ENCODE measurements around the gene CNTF. TPM values are rescaled to one million over a fixed set of nuclear protein-coding genes. Genes with fewer than 3 reads are reported as not detected.
A peak's percentile ranks its signal among the peaks of the same experiment; 100 is the strongest.

The CNTF gene
- polyA plus RNA-seq, 4 donors, result 0.63 to 0.78 TPM; not detected in 2

DNA sequence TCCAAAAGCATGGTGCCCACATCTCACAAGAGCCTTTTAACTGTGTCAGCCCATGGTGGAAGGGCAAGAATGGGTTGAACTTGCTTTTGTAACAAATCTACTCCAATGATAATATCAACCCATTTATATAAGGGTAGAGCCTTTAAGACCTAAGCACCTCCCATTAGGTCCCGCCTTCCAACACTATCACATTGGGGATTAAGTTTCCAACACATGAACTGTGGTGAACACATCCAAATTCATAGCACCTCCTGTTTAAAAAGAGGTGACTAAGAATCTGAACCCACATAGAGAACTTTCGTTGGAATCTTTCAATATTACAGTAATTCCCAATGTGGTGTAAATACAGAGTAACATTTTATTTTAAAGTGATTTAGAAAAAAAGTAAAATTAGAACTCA is 9.2 kb upstream of the CNTF start:
- no peaks in the 10 kb centered on the region for H3K27me3 ChIP-seq (ENCODE audit: control insufficient read depth in 3 of 3, insufficient read depth in 3 of 3, low read length in 3 of 3)
- DNase-seq, result no peak
- peaks cover 0 to 3% (median 2%) of the 10 kb centered on the region in 3 donors for H3K4me1 ChIP-seq (ENCODE audit: control insufficient read depth in 3 of 3, insufficient read depth in 2 of 3, low read depth in 1 of 3, low read length in 2 of 3)
- no peak for FAIRE-seq
- WGBS, 3 donors, result 82 to 96% (median 88%) methylated on average over 2 of the region's 2 CpGs
- H3K27ac ChIP-seq (ENCODE audit: low read depth in 1 of 3, low read length in 2 of 3), result no peak overlapping the region
- H3K4me3 ChIP-seq (ENCODE audit: low read depth in 1 of 3, low read length in 3 of 3), result no peak overlapping the region
- peaks cover 17 to 19% (median 18%) of the 10 kb centered on the region in 3 donors for H3K36me3 ChIP-seq (ENCODE audit: control insufficient read depth in 3 of 3, insufficient read depth in 2 of 3, low read depth in 1 of 3, low read length in 3 of 3)
- no peaks in the 10 kb centered on the region for H3K9me3 ChIP-seq (ENCODE audit: control insufficient read depth in 2 of 2, insufficient read depth in 1 of 2, low read depth in 1 of 2, low read length in 1 of 2)

- peaks cover 0 to 3% (median 2%) of the 10 kb centered on the region in 3 donors for H3K4me1 ChIP-seq (ENCODE audit: control insufficient read depth in 3 of 3, insufficient read depth in 2 of 3, low read depth in 1 of 3, low read length in 2 of 3)
- FAIRE-seq (no peak), DNase-seq (no peak)
- WGBS, 3 donors, result 91 to 95% (median 95%) methylated on average over 1 of the region's 1 CpG
- H3K36me3 ChIP-seq (ENCODE audit: control insufficient read depth in 3 of 3, insufficient read depth in 2 of 3, low read depth in 1 of 3, low read length in 3 of 3), result peaks cover 14 to 25% (median 19%) of the 10 kb centered on the region in 3 donors
- H3K27me3 ChIP-seq (ENCODE audit: control insufficient read depth in 3 of 3, insufficient read depth in 3 of 3, low read length in 3 of 3), result no peaks in the 10 kb centered on the region
- H3K4me3 ChIP-seq (ENCODE audit: low read depth in 1 of 3, low read length in 3 of 3), result no peak overlapping the region
- H3K27ac ChIP-seq (ENCODE audit: low read depth in 1 of 3, low read length in 2 of 3), result no peak overlapping the region
- H3K9me3 ChIP-seq (ENCODE audit: control insufficient read depth in 2 of 2, insufficient read depth in 1 of 2, low read depth in 1 of 2, low read length in 1 of 2), result no peaks in the 10 kb centered on the region
These were observed 6.9 kb upstream of the CNTF start for GRCh38 chr11:58615559-58615958.

- H3K27me3 ChIP-seq (ENCODE audit: control insufficient read depth in 3 of 3, insufficient read depth in 3 of 3, low read length in 3 of 3), result no peaks in the 10 kb centered on the region
- H3K4me3 ChIP-seq (ENCODE audit: low read depth in 1 of 3, low read length in 3 of 3), result no peak overlapping the region
- peaks cover 0 to 3% (median 2%) of the 10 kb centered on the region in 3 donors for H3K4me1 ChIP-seq (ENCODE audit: control insufficient read depth in 3 of 3, insufficient read depth in 2 of 3, low read depth in 1 of 3, low read length in 2 of 3)
- no peaks in the 10 kb centered on the region for H3K9me3 ChIP-seq (ENCODE audit: control insufficient read depth in 2 of 2, insufficient read depth in 1 of 2, low read depth in 1 of 2, low read length in 1 of 2)
- WGBS, 3 donors, result 60 to 65% (median 60%) methylated on average over 4 of the region's 4 CpGs
- FAIRE-seq (no peak), DNase-seq (no peak)
- H3K27ac ChIP-seq (ENCODE audit: low read depth in 1 of 3, low read length in 2 of 3), result no peak overlapping the region
- peaks cover 14 to 25% (median 17%) of the 10 kb centered on the region in 3 donors for H3K36me3 ChIP-seq (ENCODE audit: control insufficient read depth in 3 of 3, insufficient read depth in 2 of 3, low read depth in 1 of 3, low read length in 3 of 3)
These were observed 5.9 kb upstream of the CNTF start for GRCh38 chr11:58616594-58616993.

DNA sequence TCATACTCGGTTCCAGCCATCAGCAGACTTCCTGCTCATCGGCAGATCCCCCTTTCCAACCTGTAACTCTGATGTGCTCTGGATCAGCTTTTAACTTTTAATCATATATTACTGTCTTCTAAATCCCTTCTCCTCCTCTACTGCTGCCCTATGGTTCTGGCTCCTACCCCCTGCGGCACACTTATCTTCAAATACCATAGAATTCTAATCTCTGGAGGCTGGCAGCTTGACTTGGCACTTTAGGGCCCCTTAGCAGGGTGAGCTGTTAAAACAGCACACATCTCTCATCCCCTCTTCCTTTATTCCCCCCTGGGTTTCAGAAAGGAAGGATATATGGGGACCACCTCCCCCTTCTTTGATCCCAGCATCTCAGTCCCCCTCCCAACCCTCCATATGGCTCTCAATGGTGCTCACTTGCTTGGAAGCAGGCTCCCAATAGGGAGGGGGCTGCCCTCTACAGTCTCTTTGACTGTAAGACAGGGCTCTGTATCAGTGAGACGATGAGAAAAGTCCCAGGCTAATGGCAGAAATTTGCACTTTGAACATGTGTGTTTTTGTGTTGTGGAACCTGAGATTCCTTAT is 4.4 kb upstream of the CNTF start:
- no peak for FAIRE-seq
- Histone ChIP-seq H3K4me1 (ENCODE audit: control insufficient read depth in 3 of 3, insufficient read depth in 2 of 3, low read depth in 1 of 3, low read length in 2 of 3) (peaks cover 0 to 3% (median 2%) of the 10 kb centered on the region in 3 donors), H3K27ac (ENCODE audit: low read depth in 1 of 3, low read length in 2 of 3) (no peak overlapping the region), H3K27me3 (ENCODE audit: control insufficient read depth in 3 of 3, insufficient read depth in 3 of 3, low read length in 3 of 3) (no peaks in the 10 kb centered on the region), H3K36me3 (ENCODE audit: control insufficient read depth in 3 of 3, insufficient read depth in 2 of 3, low read depth in 1 of 3, low read length in 3 of 3) (peaks cover 18 to 21% (median 19%) of the 10 kb centered on the region in 3 donors), H3K4me3 (ENCODE audit: low read depth in 1 of 3, low read length in 3 of 3) (no peak overlapping the region), H3K9me3 (ENCODE audit: control insufficient read depth in 2 of 2, insufficient read depth in 1 of 2, low read depth in 1 of 2, low read length in 1 of 2) (no peaks in the 10 kb centered on the region)
- DNase-seq, result peak; percentile 23 to 56
- 70 to 75% (median 73%) methylated on average over 4 of the region's 4 CpGs for WGBS, 3 donors

DNA sequence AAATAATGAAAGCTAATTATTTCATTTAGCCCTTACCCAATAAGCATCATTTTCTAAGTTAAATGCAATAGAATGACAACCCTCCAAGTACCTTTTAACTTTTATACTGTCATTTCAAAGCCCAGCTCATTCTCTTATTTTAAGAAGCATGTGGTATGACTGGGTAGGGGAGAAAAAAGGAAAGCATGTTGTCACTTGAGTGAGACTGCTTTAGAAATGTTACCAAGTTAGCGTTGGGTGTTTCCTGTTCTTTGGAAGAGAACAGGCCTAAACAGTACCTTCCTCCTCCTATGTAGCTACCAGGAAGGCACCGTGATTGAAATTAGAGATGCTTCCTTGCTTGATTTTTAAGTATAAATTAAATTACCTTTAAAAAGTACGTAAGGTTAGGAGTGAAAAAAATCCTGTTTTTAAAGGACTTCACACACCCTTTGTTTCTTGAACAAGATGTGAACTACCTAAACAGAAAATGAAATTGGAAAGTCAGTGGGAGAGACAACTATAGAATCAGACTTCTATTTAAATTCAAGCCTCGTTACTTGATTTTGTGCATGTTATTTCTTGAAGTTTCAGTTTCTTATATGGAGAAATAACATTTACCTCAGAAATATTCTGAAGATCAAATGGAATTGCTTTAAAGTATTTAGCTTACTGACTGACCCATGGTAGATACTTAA is 741 bp upstream of the CNTF start:
- WGBS, 3 donors, result 83 to 91% (median 85%) methylated on average over 4 of the region's 4 CpGs
- H3K4me3 ChIP-seq (ENCODE audit: low read depth in 1 of 3, low read length in 3 of 3), result no peak overlapping the region
- peaks cover 0 to 3% (median 0%) of the 10 kb centered on the region in 3 donors for H3K4me1 ChIP-seq (ENCODE audit: control insufficient read depth in 3 of 3, insufficient read depth in 2 of 3, low read depth in 1 of 3, low read length in 2 of 3)
- DNase-seq, result no peak
- H3K27me3 ChIP-seq (ENCODE audit: control insufficient read depth in 3 of 3, insufficient read depth in 3 of 3, low read length in 3 of 3), result no peaks in the 10 kb centered on the region
- FAIRE-seq, result no peak
- H3K36me3 ChIP-seq (ENCODE audit: control insufficient read depth in 3 of 3, insufficient read depth in 2 of 3, low read depth in 1 of 3, low read length in 3 of 3), result peaks cover 11 to 24% (median 18%) of the 10 kb centered on the region in 3 donors
- no peak overlapping the region for H3K27ac ChIP-seq (ENCODE audit: low read depth in 1 of 3, low read length in 2 of 3)
- no peaks in the 10 kb centered on the region for H3K9me3 ChIP-seq (ENCODE audit: control insufficient read depth in 2 of 2, insufficient read depth in 1 of 2, low read depth in 1 of 2, low read length in 1 of 2)

- Histone ChIP-seq H3K4me3 (ENCODE audit: low read depth in 1 of 3, low read length in 3 of 3) (no peak overlapping the region), H3K27me3 (ENCODE audit: control insufficient read depth in 3 of 3, insufficient read depth in 3 of 3, low read length in 3 of 3) (no peaks in the 10 kb centered on the region), H3K4me1 (ENCODE audit: control insufficient read depth in 3 of 3, insufficient read depth in 2 of 3, low read depth in 1 of 3, low read length in 2 of 3) (no peaks in the 10 kb centered on the region), H3K27ac (ENCODE audit: low read depth in 1 of 3, low read length in 2 of 3) (no peak overlapping the region), H3K9me3 (ENCODE audit: control insufficient read depth in 2 of 2, insufficient read depth in 1 of 2, low read depth in 1 of 2, low read length in 1 of 2) (no peaks in the 10 kb centered on the region), H3K36me3 (ENCODE audit: control insufficient read depth in 3 of 3, insufficient read depth in 2 of 3, low read depth in 1 of 3, low read length in 3 of 3) (peaks cover 2 to 14% (median 13%) of the 10 kb centered on the region in 3 donors)
- FAIRE-seq (no peak), DNase-seq (no peak)
- WGBS, 3 donors, result 87 to 94% (median 90%) methylated on average over 4 of the region's 4 CpGs
These were observed 2.6 kb downstream of the CNTF start for GRCh38 chr11:58625086-58625485.

DNA sequence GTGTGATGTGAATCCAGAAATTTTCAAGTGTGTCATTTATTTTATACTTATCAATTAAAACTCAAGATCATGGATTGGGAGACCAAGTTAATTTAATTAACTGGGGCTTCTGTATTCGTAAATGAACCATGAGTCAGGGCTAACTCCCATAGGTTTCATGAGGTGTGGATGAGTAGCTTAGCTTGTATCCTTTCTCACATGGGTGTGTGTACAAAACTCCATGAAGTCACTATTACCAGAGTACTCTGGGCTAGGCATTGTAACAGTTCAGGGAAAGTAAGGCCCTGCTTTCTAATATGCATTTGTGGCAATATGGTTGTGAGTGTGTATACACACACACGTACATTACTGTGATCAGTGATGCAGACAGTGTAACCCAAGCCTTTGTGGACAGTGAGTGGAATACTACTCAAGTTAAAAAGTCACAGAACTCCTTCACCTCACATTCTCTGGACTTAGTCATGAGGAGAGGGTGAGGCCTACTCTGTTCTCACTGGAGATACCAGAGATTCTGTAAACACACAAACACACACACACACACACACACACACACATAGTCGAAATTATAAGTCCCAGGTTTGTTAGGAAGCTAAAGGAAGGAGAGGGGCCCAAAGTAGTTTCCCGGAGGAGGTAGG is 3.5 kb downstream of the CNTF start:
- H3K27ac ChIP-seq (ENCODE audit: low read depth in 1 of 3, low read length in 2 of 3), result no peak overlapping the region
- H3K36me3 ChIP-seq (ENCODE audit: control insufficient read depth in 3 of 3, insufficient read depth in 2 of 3, low read depth in 1 of 3, low read length in 3 of 3), result peaks cover 2 to 14% (median 13%) of the 10 kb centered on the region in 3 donors
- no peaks in the 10 kb centered on the region for H3K27me3 ChIP-seq (ENCODE audit: control insufficient read depth in 3 of 3, insufficient read depth in 3 of 3, low read length in 3 of 3)
- H3K4me1 ChIP-seq (ENCODE audit: control insufficient read depth in 3 of 3, insufficient read depth in 2 of 3, low read depth in 1 of 3, low read length in 2 of 3), result no peaks in the 10 kb centered on the region
- no peaks in the 10 kb centered on the region for H3K9me3 ChIP-seq (ENCODE audit: control insufficient read depth in 2 of 2, insufficient read depth in 1 of 2, low read depth in 1 of 2, low read length in 1 of 2)
- 89 to 95% (median 92%) methylated on average over 4 of the region's 4 CpGs for WGBS, 3 donors
- no peak for DNase-seq
- no peak for FAIRE-seq
- no peak overlapping the region for H3K4me3 ChIP-seq (ENCODE audit: low read depth in 1 of 3, low read length in 3 of 3)

DNA sequence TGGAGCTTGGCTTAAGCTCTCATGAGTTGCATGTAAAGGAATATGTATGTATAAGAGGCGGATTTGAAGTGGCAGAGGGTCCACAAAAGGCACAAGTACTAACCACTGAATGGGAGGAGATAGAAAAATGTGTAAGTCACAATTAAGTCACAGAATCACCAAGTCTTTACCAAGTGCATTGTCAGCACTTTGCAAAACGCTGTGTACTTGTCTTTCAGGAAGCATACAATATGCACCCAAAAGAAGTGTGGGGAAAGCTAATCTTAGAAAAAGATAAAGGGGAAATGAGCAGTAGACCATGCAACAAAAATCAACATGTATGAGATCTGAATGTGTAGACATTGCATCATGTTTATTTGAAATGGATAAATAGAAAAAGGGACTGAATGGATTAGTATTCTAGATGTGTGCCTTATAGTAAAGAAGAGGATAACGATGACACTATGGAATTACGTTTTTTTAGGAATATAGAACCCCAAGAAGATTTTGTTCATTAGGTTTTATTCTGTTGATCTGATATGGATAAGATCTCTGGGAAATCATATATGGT is 4.5 kb downstream of the CNTF start:
- DNase-seq (no peak), FAIRE-seq (no peak)
- no peaks in the 10 kb centered on the region for H3K4me1 ChIP-seq (ENCODE audit: control insufficient read depth in 3 of 3, insufficient read depth in 2 of 3, low read depth in 1 of 3, low read length in 2 of 3)
- WGBS, 3 donors, result 78 to 84% (median 79%) methylated on average over 4 of the region's 4 CpGs
- H3K27me3 ChIP-seq (ENCODE audit: control insufficient read depth in 3 of 3, insufficient read depth in 3 of 3, low read length in 3 of 3), result no peaks in the 10 kb centered on the region
- peaks cover 2 to 14% (median 13%) of the 10 kb centered on the region in 3 donors for H3K36me3 ChIP-seq (ENCODE audit: control insufficient read depth in 3 of 3, insufficient read depth in 2 of 3, low read depth in 1 of 3, low read length in 3 of 3)
- no peak overlapping the region for H3K27ac ChIP-seq (ENCODE audit: low read depth in 1 of 3, low read length in 2 of 3)
- H3K4me3 ChIP-seq (ENCODE audit: low read depth in 1 of 3, low read length in 3 of 3), result no peak overlapping the region
- H3K9me3 ChIP-seq (ENCODE audit: control insufficient read depth in 2 of 2, insufficient read depth in 1 of 2, low read depth in 1 of 2, low read length in 1 of 2), result no peaks in the 10 kb centered on the region
